K562 (cell line): ENCODE data around the gene EYA2. TPM values are rescaled to one million over a fixed set of nuclear protein-coding genes. Genes with fewer than 3 reads are reported as not detected.
A peak's percentile ranks its signal among the peaks of the same experiment; 100 is the strongest.

Experiments
- ARID2 ChIP-seq: fragments of 450-650 bp; IDR thresholded peaks from 2 replicates; pipeline ENCODE4 v1.6.1; 2017; ENCODE audit warnings: antibody characterized with exemption, mild to moderate bottlenecking
- DLX4 ChIP-seq: fragments of 250-450 bp; sonication (Bioruptor Pico); IDR thresholded peaks from 2 replicates; pipeline ENCODE4 v1.6.1; 2021; ENCODE audit warnings: mild to moderate bottlenecking
- DPF2 ChIP-seq: fragments of 450-650 bp; IDR thresholded peaks from 2 replicates; pipeline ENCODE4 v1.6.1; 2016
- ELK1 ChIP-seq: sonication (generic); formaldehyde crosslinking; IDR thresholded peaks from 2 replicates; pipeline ENCODE4 v1.8.1; 2022; ENCODE audit warnings: missing genetic modification reagents
- FIP1L1 ChIP-seq: fragments of 200-400 bp; formaldehyde crosslinking; IDR thresholded peaks from 2 replicates; pipeline ENCODE4 v1.6.1; 2018; ENCODE audit warnings: mild to moderate bottlenecking, low read depth, low read length; ENCODE audit not compliant: poor library complexity, severe bottlenecking
- FOXJ2 ChIP-seq: fragments of 200-800 bp; sonication (Bioruptor generic); IDR thresholded peaks from 2 replicates; pipeline ENCODE4 v1.6.1; 2016; ENCODE audit warnings: missing genetic modification characterization, missing compliant biosample characterization
- GABPB1 ChIP-seq: sonication (generic); formaldehyde crosslinking; IDR thresholded peaks from 2 replicates; pipeline ENCODE4 v1.8.0; 2022; ENCODE audit warnings: mild to moderate bottlenecking, missing genetic modification reagents
- HCFC1 ChIP-seq: IDR thresholded peaks from 2 replicates; pipeline ENCODE4 v1.6.1; 2012; ENCODE audit warnings: low read depth, low read length, improper control_type of control experiment
- LEF1 ChIP-seq: fragments of 450-650 bp; IDR thresholded peaks from 2 replicates; pipeline ENCODE4 v1.6.1; 2016; ENCODE audit warnings: mild to moderate bottlenecking
- MNT ChIP-seq, 2 experiments: fragments of 450-650 bp; conservative IDR thresholded peaks; 2 replicates each; pipeline ENCODE4 v1.6.1; 2017; ENCODE audit warnings: mild to moderate bottlenecking in 2 of 2, moderate library complexity in 2 of 2
- NUFIP1 ChIP-seq: fragments of 450-650 bp; IDR thresholded peaks from 2 replicates; pipeline ENCODE4 v1.6.1; 2018; ENCODE audit not compliant: partially characterized antibody
- PCBP2 ChIP-seq: fragments of 200-400 bp; formaldehyde crosslinking; IDR thresholded peaks from 2 replicates; pipeline ENCODE4 v1.6.1; 2018; ENCODE audit warnings: low read length, low read depth, mild to moderate bottlenecking, moderate library complexity; ENCODE audit not compliant: poor library complexity, severe bottlenecking
- PHF21A ChIP-seq: fragments of 450-650 bp; IDR thresholded peaks from 2 replicates; pipeline ENCODE4 v1.6.1; 2017; ENCODE audit warnings: low read depth, borderline replicate concordance
- POLR2H ChIP-seq: IDR thresholded peaks from 2 replicates; pipeline ENCODE4 v1.6.1; 2016; ENCODE audit warnings: missing genetic modification characterization, low read depth, mild to moderate bottlenecking, control low read depth, missing compliant biosample characterization, moderate library complexity
- RBFOX2 ChIP-seq: fragments of 200-400 bp; formaldehyde crosslinking; IDR thresholded peaks from 2 replicates; pipeline ENCODE4 v1.6.1; 2017; ENCODE audit warnings: low read depth, mild to moderate bottlenecking, low read length, moderate library complexity
- STAG1 ChIP-seq: sonication (generic); formaldehyde crosslinking; IDR thresholded peaks from 2 replicates; pipeline ENCODE4 v1.5.0; 2020; ENCODE audit warnings: missing genetic modification reagents, borderline replicate concordance
- THRB ChIP-seq: fragments of 450-650 bp; formaldehyde crosslinking; conservative IDR thresholded peaks from 2 replicates; pipeline ENCODE4 v1.4.0; 2022; ENCODE audit warnings: mild to moderate bottlenecking, missing genetic modification characterization
- ZC3H11A ChIP-seq: IDR thresholded peaks from 2 replicates; pipeline ENCODE4 v1.6.1; 2012; ENCODE audit warnings: low read depth, low read length, improper control_type of control experiment
- ZC3H8 ChIP-seq: fragments of 450-650 bp; IDR thresholded peaks from 2 replicates; pipeline ENCODE4 v1.6.1; 2017
- polyA plus RNA-seq, 8 experiments: library from polyadenylated mRNA; depleted of rRNA in 4 of 8; stranded (reverse) in 5 of 8; unstranded in 3 of 8; fragments of >200 nt; fragmentation: Nextera tagmentation in 2 of 8; fragmentation: Illumina TruSeq in 1 of 8; extraction: Ambion mirVana in 2 of 8; extraction: Trizol in 1 of 8; gene quantifications; 2 replicates each; pipeline versions ENCODE4 v1.2.1 to v1.2.3, GENCODE V29; 2011 to 2014; ENCODE audit warnings: inconsistent platforms in 1 of 8, missing spikeins in 1 of 8
- total RNA-seq, 7 experiments: library from RNA; depleted of rRNA in 6 of 7; stranded (reverse); fragments of >200 nt in 6 of 7; fragmentation: Illumina TruSeq in 2 of 7; extraction: Trizol in 2 of 7; gene quantifications; 2 replicates each; pipeline versions ENCODE4 v1.2.1 to v1.2.3, GENCODE V29; 2011 to 2021; ENCODE audit warnings: low replicate concordance in 1 of 7
- TF ChIP-seq, protein P1 (sequence below): fragments of 450-650 bp; IDR thresholded peaks from 2 replicates; pipeline ENCODE4 v1.6.1; 2014; ENCODE audit warnings: low read depth, mild to moderate bottlenecking, moderate library complexity, borderline replicate concordance
- TF ChIP-seq, protein P2 (sequence below): fragments of 450-650 bp; IDR thresholded peaks from 2 replicates; pipeline ENCODE4 v1.6.1; 2016; ENCODE audit warnings: antibody characterized with exemption

EYA2 gene
- total and polyA plus RNA-seq, 9 of the 15 experiments (the other 6 are each of a cell fraction or from before 2014, with no cell fraction given), result 0.03 TPM; not detected in 8

GRCh38 chr20:47150403-47151152 is 255.9 kb downstream of the EYA2 start (continued):
- no peak for TF ChIP-seq THRB
- TF ChIP-seq RBFOX2, result no peak
- no peak for TF ChIP-seq FIP1L1
- TF ChIP-seq DLX4, result no peak
- no peak for TF ChIP-seq ELK1 (CRISPR knock-in tag)
- no peak for TF ChIP-seq PHF21A
- TF ChIP-seq GABPB1 (CRISPR knock-in tag), result no peak
- no peak for TF ChIP-seq ARID2
- TF ChIP-seq, protein P1, sequence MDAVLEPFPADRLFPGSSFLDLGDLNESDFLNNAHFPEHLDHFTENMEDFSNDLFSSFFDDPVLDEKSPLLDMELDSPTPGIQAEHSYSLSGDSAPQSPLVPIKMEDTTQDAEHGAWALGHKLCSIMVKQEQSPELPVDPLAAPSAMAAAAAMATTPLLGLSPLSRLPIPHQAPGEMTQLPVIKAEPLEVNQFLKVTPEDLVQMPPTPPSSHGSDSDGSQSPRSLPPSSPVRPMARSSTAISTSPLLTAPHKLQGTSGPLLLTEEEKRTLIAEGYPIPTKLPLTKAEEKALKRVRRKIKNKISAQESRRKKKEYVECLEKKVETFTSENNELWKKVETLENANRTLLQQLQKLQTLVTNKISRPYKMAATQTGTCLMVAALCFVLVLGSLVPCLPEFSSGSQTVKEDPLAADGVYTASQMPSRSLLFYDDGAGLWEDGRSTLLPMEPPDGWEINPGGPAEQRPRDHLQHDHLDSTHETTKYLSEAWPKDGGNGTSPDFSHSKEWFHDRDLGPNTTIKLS, result peak; percentile 72; the same call in 1 of the 2 replicates
- TF ChIP-seq NUFIP1, result no peak
- TF ChIP-seq LEF1, result peak; percentile 38; the same call in 1 of the 2 replicates
- peak; percentile 95 for TF ChIP-seq HCFC1
- no peak for TF ChIP-seq POLR2H (tag)
- peak; percentile 51; the same call in 1 of the 2 replicates for TF ChIP-seq STAG1
- TF ChIP-seq MNT (conservative IDR thresholded peaks at IDR 0.05), result peak; percentile 58 to 83
- no peak for TF ChIP-seq ZC3H8
- TF ChIP-seq PCBP2, result no peak
- TF ChIP-seq, protein P2, sequence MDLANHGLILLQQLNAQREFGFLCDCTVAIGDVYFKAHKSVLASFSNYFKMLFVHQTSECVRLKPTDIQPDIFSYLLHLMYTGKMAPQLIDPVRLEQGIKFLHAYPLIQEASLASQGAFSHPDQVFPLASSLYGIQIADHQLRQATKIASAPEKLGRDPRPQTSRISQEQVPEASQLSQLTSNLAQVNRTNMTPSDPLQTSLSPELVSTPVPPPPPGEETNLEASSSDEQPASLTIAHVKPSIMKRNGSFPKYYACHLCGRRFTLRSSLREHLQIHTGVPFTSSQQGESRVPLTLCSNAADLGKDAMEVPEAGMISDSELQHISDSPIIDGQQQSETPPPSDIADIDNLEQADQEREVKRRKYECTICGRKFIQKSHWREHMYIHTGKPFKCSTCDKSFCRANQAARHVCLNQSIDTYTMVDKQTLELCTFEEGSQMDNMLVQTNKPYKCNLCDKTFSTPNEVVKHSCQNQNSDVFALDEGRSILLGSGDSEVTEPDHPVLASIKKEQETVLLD, result no peak
- TF ChIP-seq ZC3H11A, result no peak
- no peak for TF ChIP-seq DPF2
- TF ChIP-seq FOXJ2, result no peak
